B cell (primary cell): Measurements from ENCODE around the gene TMEM143. TPM values are rescaled to one million over a fixed set of nuclear protein-coding genes. Genes with fewer than 3 reads are reported as not detected.
A peak's percentile ranks its signal among the peaks of the same experiment; 100 is the strongest.

Experiments used
- ATAC-seq: fragments of 200-7000 bp; cut with Tn5 transposase; one replicate; pipeline ENCODE4 v1.10.0; 2021; ENCODE audit warnings: low read depth, mild to moderate bottlenecking, moderate number of reproducible peaks, moderate library complexity
- CTCF ChIA-PET: fragments of 350-600 bp; sonication (Branson Sonifier 250); formaldehyde crosslinking; loops from one replicate; lab custom pipeline; 2021; ENCODE audit warnings: antibody characterized with exemption, inconsistent platforms; lab: Charles Lee
- POLR2A ChIA-PET: fragments of 350-600 bp; sonication (Branson Sonifier 250); formaldehyde crosslinking; loops from one replicate; lab custom pipeline; 2021; ENCODE audit warnings: antibody characterized with exemption; lab: Charles Lee
- DNase-seq: peaks from one replicate; pipeline ENCODE4 v3.0.0; 2013
- H2AFZ ChIP-seq: 2 replicates; pipeline ENCODE4 v1.6.1; 2012; ENCODE audit warnings: mild to moderate bottlenecking, low read depth, low read length; ENCODE audit not compliant: insufficient read depth, poor library complexity, severe bottlenecking
- H3K27ac ChIP-seq, 2 donors: 1 replicate in 1 of 2; 2 replicates in 1 of 2; pipeline ENCODE4 v1.5.1; 2012 to 2013; ENCODE audit warnings: low read length in 2 of 2, mild to moderate bottlenecking in 2 of 2, moderate library complexity in 1 of 2
- H3K27me3 ChIP-seq, 4 experiments: fragments of 200-600 bp in 1 of 4; sonication (generic) in 1 of 4; replicated peaks in 1 of 4; 1 replicate in 2 of 4; 2 replicates in 2 of 4; pipeline versions ENCODE4 v1.6.1 to v1.7.0; 2013 to 2016; ENCODE audit warnings: low read length in 3 of 4, mild to moderate bottlenecking in 2 of 4, mixed read lengths in 1 of 4, moderate library complexity in 1 of 4; ENCODE audit not compliant: insufficient read depth in 4 of 4, control insufficient read depth in 3 of 4; ENCODE audit errors: control extremely low read depth in 1 of 4
- H3K36me3 ChIP-seq, 2 experiments: replicated peaks in 1 of 2; 1 replicate in 1 of 2; 2 replicates in 1 of 2; pipeline versions ENCODE4 v1.6.1 to v1.7.1; 2013; ENCODE audit warnings: low read length in 1 of 2; ENCODE audit not compliant: insufficient read depth in 2 of 2, control insufficient read depth in 1 of 2; ENCODE audit errors: control extremely low read depth in 1 of 2, extremely low read depth in 1 of 2
- H3K4me1 ChIP-seq, 2 donors: fragments of 200-600 bp in 1 of 2; sonication (generic) in 1 of 2; 1 replicate in 1 of 2; 2 replicates in 1 of 2; pipeline versions ENCODE4 v1.5.1 to v1.6.1; 2013 to 2017; ENCODE audit warnings: low read length in 2 of 2; ENCODE audit not compliant: control insufficient read depth in 2 of 2, insufficient read depth in 2 of 2
- H3K4me2 ChIP-seq: replicated peaks from 2 replicates; pipeline ENCODE3; 2012; ENCODE audit warnings: mild to moderate bottlenecking, low read depth, low read length; ENCODE audit not compliant: poor library complexity, severe bottlenecking
- H3K4me3 ChIP-seq, 5 experiments: fragments of 200-600 bp in 1 of 5; sonication (generic) in 1 of 5; 1 replicate in 3 of 5; 2 replicates in 2 of 5; pipeline versions ENCODE4 v1.5.1 to v1.7.0; 2011 to 2016; ENCODE audit warnings: low read length in 4 of 5, mild to moderate bottlenecking in 4 of 5, low read depth in 2 of 5, control low read depth in 1 of 5, moderate library complexity in 1 of 5; ENCODE audit not compliant: insufficient read depth in 1 of 5; ENCODE audit errors: control extremely low read depth in 1 of 5, extremely low read depth in 1 of 5
- H3K79me2 ChIP-seq: fragments of 200-600 bp; sonication (generic); one replicate; pipeline ENCODE4 v1.6.0; 2016; ENCODE audit warnings: low read length; ENCODE audit not compliant: control insufficient read depth, insufficient read depth
- H3K9ac ChIP-seq: fragments of 200-600 bp; sonication (generic); 2 replicates; pipeline ENCODE4 v1.6.1; 2017; ENCODE audit warnings: mild to moderate bottlenecking, low read length, moderate library complexity
- H3K9me3 ChIP-seq, 3 donors: one replicate each; pipeline versions ENCODE4 v1.6.1 to v1.7.1; 2013; ENCODE audit warnings: low read length in 2 of 3; ENCODE audit not compliant: control insufficient read depth in 2 of 3, insufficient read depth in 1 of 3; ENCODE audit errors: control extremely low read depth in 1 of 3
- H4K20me1 ChIP-seq: 2 replicates; pipeline ENCODE4 v1.6.0; 2012; ENCODE audit warnings: mild to moderate bottlenecking, low read length; ENCODE audit not compliant: insufficient read depth, control insufficient read depth, poor library complexity, severe bottlenecking
- H3K27ac Mint-ChIP-seq: one replicate; pipeline ENCODE4 v1.8.0; 2021; ENCODE audit warnings: mixed read lengths
- H3K27me3 Mint-ChIP-seq: one replicate; pipeline ENCODE4 v1.8.0; 2021; ENCODE audit warnings: mixed read lengths
- H3K4me1 Mint-ChIP-seq: one replicate; pipeline ENCODE4 v1.8.0; 2021; ENCODE audit warnings: mixed read lengths
- H3K4me3 Mint-ChIP-seq: one replicate; pipeline ENCODE4 v1.8.0; 2021; ENCODE audit warnings: mixed read lengths
- H3K9me3 Mint-ChIP-seq: one replicate; pipeline ENCODE4 v1.8.0; 2022; ENCODE audit warnings: mixed read lengths; ENCODE audit not compliant: insufficient read depth
- EZH2 ChIP-seq: IDR thresholded peaks from 2 replicates; pipeline ENCODE4 v1.6.1; 2012; ENCODE audit warnings: borderline replicate concordance, low read depth, mild to moderate bottlenecking, moderate library complexity, low read length; ENCODE audit not compliant: insufficient read depth, poor library complexity, severe bottlenecking
- WGBS: methylation state at CpG from one replicate; pipeline ENCODE4 v1.1.5; 2013; ENCODE audit warnings: missing lambda C conversion rate; ENCODE audit not compliant: insufficient coverage; 5-methylcytosine and 5-hydroxymethylcytosine counted together
- intact Hi-C: fragments of 100-400 bp; cut with micrococcal nuclease; formaldehyde crosslinking; loops from one replicate; pipeline ENCODE4 v1.10.0; 2022
- polyA plus RNA-seq: library from polyadenylated mRNA; depleted of rRNA; stranded (reverse); fragments of >200 nt; gene quantifications from 2 replicates; pipeline ENCODE4 v1.2.3, GENCODE V29; 2012
- total RNA-seq, 2 donors: library from RNA; stranded (reverse); fragments of 120-200 nt in 1 of 2; gene quantifications; 1 replicate in 1 of 2; 2 replicates in 1 of 2; pipeline versions ENCODE4 v1.2.3 to v1.2.4, GENCODE V29; 2013 to 2022
- TF ChIP-seq, protein P1 (sequence below): fragments of 200-600 bp; IDR thresholded peaks from one replicate; pipeline ENCODE4 v1.8.0; 2022; ENCODE audit warnings: antibody characterized with exemption, mild to moderate bottlenecking

TMEM143 gene
- total and polyA plus RNA-seq, 2 donors (not counting 1 experiment from before 2014, with no cell fraction given): 30.0 to 34.3 TPM

DNA sequence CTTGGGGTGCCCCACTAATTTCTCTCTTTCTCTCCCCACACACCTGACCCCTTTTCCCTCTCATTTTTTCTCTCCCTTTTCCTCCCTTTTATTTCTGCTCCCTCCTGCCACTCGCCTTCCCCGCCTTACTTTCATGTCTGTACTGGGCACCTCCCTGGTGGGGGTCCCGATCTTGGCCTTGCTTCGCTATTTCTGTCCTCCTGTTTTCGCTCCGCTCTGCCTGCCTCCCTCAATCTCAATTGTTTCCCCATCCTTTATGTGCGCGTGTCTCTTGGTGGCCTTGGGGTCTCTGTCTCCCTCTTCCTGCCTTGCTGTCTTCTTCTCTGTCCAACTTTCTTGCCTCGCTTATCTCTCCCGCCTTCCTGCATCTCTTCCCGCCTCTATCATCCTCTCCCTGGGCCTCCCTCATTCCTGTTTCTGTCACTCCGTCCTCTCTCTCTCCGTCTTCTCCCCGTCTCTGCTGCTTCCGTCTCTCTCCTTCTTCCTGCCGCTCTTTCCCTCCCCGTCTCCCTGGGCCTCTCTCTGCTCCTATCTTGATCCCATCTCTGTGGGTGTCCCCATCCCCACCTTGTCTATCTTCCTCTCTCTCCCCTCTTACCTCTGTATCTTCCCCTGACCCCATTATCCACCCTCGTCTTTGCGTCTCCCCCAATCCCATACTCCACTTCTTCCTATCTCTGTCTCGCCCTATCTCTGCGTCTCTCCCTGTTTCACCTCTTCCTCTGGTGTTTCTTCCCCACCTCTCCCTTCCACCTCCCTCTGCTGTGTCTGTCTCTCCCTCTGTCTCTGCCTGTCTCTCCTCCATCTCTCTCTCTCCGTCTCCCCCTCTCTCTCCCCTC lies 33.7 kb upstream of the TMEM143 start:
- H3K27ac ChIP-seq: no peak overlapping the region
- peaks cover 33% of the 10 kb centered on the region for H3K27me3 Mint-ChIP-seq
- intact Hi-C loops: loop anchor here (2.0 to 10.0 kb wide), 2 partner anchors 71 to 97 kb away; partner anchors contain the start of gene CYTH2

More for the DNA sequence above, 33.7 kb upstream of the TMEM143 start:
- no peaks in the 10 kb centered on the region for H3K36me3 ChIP-seq
- H2AFZ ChIP-seq: peak overlapping the region; percentile 73
- H3K79me2 ChIP-seq: peaks cover 5% of the 10 kb centered on the region
- peaks cover 0 to 55% (median 33%) of the 10 kb centered on the region in 4 experiments for H3K27me3 ChIP-seq
- 45% methylated on average over 22 of the region's 22 CpGs for WGBS
- TF ChIP-seq, protein P1, sequence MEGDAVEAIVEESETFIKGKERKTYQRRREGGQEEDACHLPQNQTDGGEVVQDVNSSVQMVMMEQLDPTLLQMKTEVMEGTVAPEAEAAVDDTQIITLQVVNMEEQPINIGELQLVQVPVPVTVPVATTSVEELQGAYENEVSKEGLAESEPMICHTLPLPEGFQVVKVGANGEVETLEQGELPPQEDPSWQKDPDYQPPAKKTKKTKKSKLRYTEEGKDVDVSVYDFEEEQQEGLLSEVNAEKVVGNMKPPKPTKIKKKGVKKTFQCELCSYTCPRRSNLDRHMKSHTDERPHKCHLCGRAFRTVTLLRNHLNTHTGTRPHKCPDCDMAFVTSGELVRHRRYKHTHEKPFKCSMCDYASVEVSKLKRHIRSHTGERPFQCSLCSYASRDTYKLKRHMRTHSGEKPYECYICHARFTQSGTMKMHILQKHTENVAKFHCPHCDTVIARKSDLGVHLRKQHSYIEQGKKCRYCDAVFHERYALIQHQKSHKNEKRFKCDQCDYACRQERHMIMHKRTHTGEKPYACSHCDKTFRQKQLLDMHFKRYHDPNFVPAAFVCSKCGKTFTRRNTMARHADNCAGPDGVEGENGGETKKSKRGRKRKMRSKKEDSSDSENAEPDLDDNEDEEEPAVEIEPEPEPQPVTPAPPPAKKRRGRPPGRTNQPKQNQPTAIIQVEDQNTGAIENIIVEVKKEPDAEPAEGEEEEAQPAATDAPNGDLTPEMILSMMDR: no peak
- no peak for TF ChIP-seq EZH2
- H4K20me1 ChIP-seq: no peaks in the 10 kb centered on the region
- peak overlapping the region in 4 of 5 experiments; percentile 24 to 65 (median 46) for H3K4me3 ChIP-seq
- ChIA-PET CTCF (no interaction called here), POLR2A (no interaction called here)
- H3K4me1 Mint-ChIP-seq: peaks cover 38% of the 10 kb centered on the region
- peaks cover 44 to 46% of the 10 kb centered on the region in 2 donors for H3K4me1 ChIP-seq
- H3K9me3 ChIP-seq: peaks cover 0 to 34% (median 0%) of the 10 kb centered on the region in 3 donors
- no peaks in the 10 kb centered on the region for H3K9me3 Mint-ChIP-seq
- DNase-seq (peak; percentile 23), ATAC-seq (no peak)
- peak overlapping the region; percentile 86 for H3K4me3 Mint-ChIP-seq
- peak overlapping the region; percentile 64 for H3K9ac ChIP-seq
- H3K27ac Mint-ChIP-seq: peak overlapping the region; percentile 74
- peak overlapping the region; percentile 99 for H3K4me2 ChIP-seq
